Measurements from ENCODE around the gene AGMO. TPM values are rescaled to one million over a fixed set of nuclear protein-coding genes. Genes with fewer than 3 reads are reported as not detected.

The AGMO gene
- total RNA-seq, 1 experiment from 2014 or later: 0.77 TPM

GRCh38 chr7:15367897-15368296 is 193.9 kb downstream of the AGMO start:
- POLR2A ChIA-PET: no interaction called here
- ATAC-seq (no peak), DNase-seq (ENCODE audit: low spot score) (no peak)
- CTCF ChIA-PET: interaction anchor here (0.9 kb wide), 1 partner anchor 21 kb away, joined by 4 read pairs; no protein-coding TSS in a partner anchor
- Mint-ChIP-seq H3K4me1 (no peaks in the 10 kb centered on the region), H3K27ac (no peak overlapping the region), H3K36me3 (no peaks in the 10 kb centered on the region), H3K9me3 (peaks cover 9% of the 10 kb centered on the region; the same call in 1 of the 2 replicates), H3K4me3 (no peak overlapping the region), H3K27me3 (ENCODE audit: low read depth) (no peaks in the 10 kb centered on the region)
- TF ChIP-seq USF2 (CRISPR knock-in tag; IDR thresholded peaks at IDR 0.05) (no peak), NFYB (CRISPR knock-in tag; conservative IDR thresholded peaks at IDR 0.05; ENCODE audit: low read depth) (no peak)

GRCh38 chr7:15358112-15358511 is 203.7 kb downstream of the AGMO start:
- no peak overlapping the region for H3K27ac Mint-ChIP-seq
- H3K36me3 Mint-ChIP-seq: no peaks in the 10 kb centered on the region
- peaks cover 11% of the 10 kb centered on the region for H3K4me1 Mint-ChIP-seq
- H3K4me3 Mint-ChIP-seq: no peak overlapping the region
- ChIA-PET POLR2A (no interaction called here), CTCF (no interaction called here)
- no peaks in the 10 kb centered on the region for H3K9me3 Mint-ChIP-seq
- no peak for DNase-seq (ENCODE audit: low spot score)
- no peak for ATAC-seq
- H3K27me3 Mint-ChIP-seq (ENCODE audit: low read depth): no peaks in the 10 kb centered on the region
- TF ChIP-seq GABPB1 (CRISPR knock-in tag; IDR thresholded peaks at IDR 0.05): no peak

GRCh38 chr7:15352421-15353206 is 209.2 kb downstream of the AGMO start:
- H3K27ac Mint-ChIP-seq: no peak overlapping the region
- POLR2A ChIA-PET: no interaction called here
- H3K4me1 Mint-ChIP-seq: peaks cover 17% of the 10 kb centered on the region
- ATAC-seq (no peak), DNase-seq (ENCODE audit: low spot score) (no peak)
- H3K4me3 Mint-ChIP-seq: no peak overlapping the region
- no peaks in the 10 kb centered on the region for H3K9me3 Mint-ChIP-seq
- no peaks in the 10 kb centered on the region for H3K27me3 Mint-ChIP-seq (ENCODE audit: low read depth)
- CTCF ChIA-PET: no interaction called here
- H3K36me3 Mint-ChIP-seq: no peaks in the 10 kb centered on the region
- TF ChIP-seq, protein P1, sequence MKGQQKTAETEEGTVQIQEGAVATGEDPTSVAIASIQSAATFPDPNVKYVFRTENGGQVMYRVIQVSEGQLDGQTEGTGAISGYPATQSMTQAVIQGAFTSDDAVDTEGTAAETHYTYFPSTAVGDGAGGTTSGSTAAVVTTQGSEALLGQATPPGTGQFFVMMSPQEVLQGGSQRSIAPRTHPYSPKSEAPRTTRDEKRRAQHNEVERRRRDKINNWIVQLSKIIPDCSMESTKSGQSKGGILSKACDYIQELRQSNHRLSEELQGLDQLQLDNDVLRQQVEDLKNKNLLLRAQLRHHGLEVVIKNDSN (CRISPR knock-in tag; IDR thresholded peaks at IDR 0.05): no peak
- TF ChIP-seq SOX15 (CRISPR knock-in tag; IDR thresholded peaks at IDR 0.05) (no peak), AFF4 (CRISPR knock-in tag; IDR thresholded peaks at IDR 0.05; ENCODE audit: borderline replicate concordance) (no peak), E2F1 (CRISPR knock-in tag; IDR thresholded peaks at IDR 0.05) (no peak), IRF2 (CRISPR knock-in tag; IDR thresholded peaks at IDR 0.05; ENCODE audit: borderline replicate concordance, low read depth) (no peak), ZNF232 (CRISPR knock-in tag; IDR thresholded peaks at IDR 0.05) (no peak), ATF1 (CRISPR knock-in tag; IDR thresholded peaks at IDR 0.05) (no peak), MXD4 (CRISPR knock-in tag; IDR thresholded peaks at IDR 0.05; ENCODE audit: borderline replicate concordance) (no peak), MYBL2 (CRISPR knock-in tag; IDR thresholded peaks at IDR 0.05) (no peak), ZNF219 (CRISPR knock-in tag; IDR thresholded peaks at IDR 0.05; ENCODE audit: borderline replicate concordance) (no peak), HMGA2 (CRISPR knock-in tag; IDR thresholded peaks at IDR 0.05) (no peak), PRRX2 (CRISPR knock-in tag; IDR thresholded peaks at IDR 0.05) (no peak)
- TF ChIP-seq, protein P2, sequence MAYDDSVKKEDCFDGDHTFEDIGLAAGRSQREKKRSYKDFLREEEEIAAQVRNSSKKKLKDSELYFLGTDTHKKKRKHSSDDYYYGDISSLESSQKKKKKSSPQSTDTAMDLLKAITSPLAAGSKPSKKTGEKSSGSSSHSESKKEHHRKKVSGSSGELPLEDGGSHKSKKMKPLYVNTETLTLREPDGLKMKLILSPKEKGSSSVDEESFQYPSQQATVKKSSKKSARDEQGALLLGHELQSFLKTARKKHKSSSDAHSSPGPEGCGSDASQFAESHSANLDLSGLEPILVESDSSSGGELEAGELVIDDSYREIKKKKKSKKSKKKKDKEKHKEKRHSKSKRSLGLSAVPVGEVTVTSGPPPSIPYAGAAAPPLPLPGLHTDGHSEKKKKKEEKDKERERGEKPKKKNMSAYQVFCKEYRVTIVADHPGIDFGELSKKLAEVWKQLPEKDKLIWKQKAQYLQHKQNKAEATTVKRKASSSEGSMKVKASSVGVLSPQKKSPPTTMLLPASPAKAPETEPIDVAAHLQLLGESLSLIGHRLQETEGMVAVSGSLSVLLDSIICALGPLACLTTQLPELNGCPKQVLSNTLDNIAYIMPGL (CRISPR knock-in tag; IDR thresholded peaks at IDR 0.05): no peak
- TF ChIP-seq, protein P3, sequence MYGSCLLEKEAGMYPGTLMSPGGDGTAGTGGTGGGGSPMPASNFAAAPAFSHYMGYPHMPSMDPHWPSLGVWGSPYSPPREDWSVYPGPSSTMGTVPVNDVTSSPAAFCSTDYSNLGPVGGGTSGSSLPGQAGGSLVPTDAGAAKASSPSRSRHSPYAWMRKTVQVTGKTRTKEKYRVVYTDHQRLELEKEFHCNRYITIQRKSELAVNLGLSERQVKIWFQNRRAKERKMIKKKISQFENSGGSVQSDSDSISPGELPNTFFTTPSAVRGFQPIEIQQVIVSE (CRISPR knock-in tag; IDR thresholded peaks at IDR 0.05; ENCODE audit: borderline replicate concordance): no peak
- TF ChIP-seq, protein P4, sequence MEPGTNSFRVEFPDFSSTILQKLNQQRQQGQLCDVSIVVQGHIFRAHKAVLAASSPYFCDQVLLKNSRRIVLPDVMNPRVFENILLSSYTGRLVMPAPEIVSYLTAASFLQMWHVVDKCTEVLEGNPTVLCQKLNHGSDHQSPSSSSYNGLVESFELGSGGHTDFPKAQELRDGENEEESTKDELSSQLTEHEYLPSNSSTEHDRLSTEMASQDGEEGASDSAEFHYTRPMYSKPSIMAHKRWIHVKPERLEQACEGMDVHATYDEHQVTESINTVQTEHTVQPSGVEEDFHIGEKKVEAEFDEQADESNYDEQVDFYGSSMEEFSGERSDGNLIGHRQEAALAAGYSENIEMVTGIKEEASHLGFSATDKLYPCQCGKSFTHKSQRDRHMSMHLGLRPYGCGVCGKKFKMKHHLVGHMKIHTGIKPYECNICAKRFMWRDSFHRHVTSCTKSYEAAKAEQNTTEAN (CRISPR knock-in tag; IDR thresholded peaks at IDR 0.05): no peak
